ENCODE measurements around the gene E2F4. TPM values are rescaled to one million over a fixed set of nuclear protein-coding genes. Genes with fewer than 3 reads are reported as not detected.

The E2F4 gene
- total and polyA plus RNA-seq, 2 of the 13 experiments (the other 11 are each of a cell fraction or from before 2014, with no cell fraction given) = 84.8 to 91.2 TPM

GRCh38 chr16:67191995-67192681 lies at the start of gene E2F4 (continued):
- TF ChIP-seq RNF219 (CRISPR knock-in tag; IDR thresholded peaks at IDR 0.05) = no peak
- no peak; the same call in 1 of the 2 replicates for TF ChIP-seq ZMYM4 (CRISPR knock-in tag; IDR thresholded peaks at IDR 0.05)
- no peak; the same call in 1 of the 2 replicates for TF ChIP-seq ZNF850 (CRISPR knock-in tag; conservative IDR thresholded peaks at IDR 0.05)
- no peak for TF ChIP-seq NFE2L2 (IDR thresholded peaks at IDR 0.05; ENCODE audit: low read length)
- TF ChIP-seq TSC22D2 (CRISPR knock-in tag; IDR thresholded peaks at IDR 0.05; ENCODE audit: borderline replicate concordance) = peak; percentile 70
- peak; percentile 31; the same call in 1 of the 2 replicates for TF ChIP-seq ZBED4 (CRISPR knock-in tag; IDR thresholded peaks at IDR 0.05; ENCODE audit: borderline replicate concordance)
- peak; percentile 51; the same call in 1 of the 2 replicates for TF ChIP-seq SOX5 (CRISPR knock-in tag; IDR thresholded peaks at IDR 0.05; ENCODE audit: borderline replicate concordance)
- no peak for TF ChIP-seq ZNF17 (CRISPR knock-in tag; IDR thresholded peaks at IDR 0.05)
- peak; percentile 98 for TF ChIP-seq XRCC5 (optimal IDR thresholded peaks at IDR 0.05; ENCODE audit: low read length)
- no peak for TF ChIP-seq SRSF4 (IDR thresholded peaks at IDR 0.05; ENCODE audit: low read depth, low read length, poor library complexity, severe bottlenecking)
- TF ChIP-seq FUBP1 (CRISPR knock-in tag; IDR thresholded peaks at IDR 0.05; ENCODE audit: borderline replicate concordance) = no peak
- TF ChIP-seq ZNF207 (IDR thresholded peaks at IDR 0.05; ENCODE audit: borderline replicate concordance) = no peak
- TF ChIP-seq NCOA1 (CRISPR knock-in tag; IDR thresholded peaks at IDR 0.05) = no peak
- TF ChIP-seq NFYC (CRISPR knock-in tag; IDR thresholded peaks at IDR 0.05) = peak; percentile 49; the same call in 1 of the 2 replicates
- TF ChIP-seq ZGPAT (CRISPR knock-in tag; IDR thresholded peaks at IDR 0.05) = peak; percentile 73
- TF ChIP-seq ZNF567 (CRISPR knock-in tag; IDR thresholded peaks at IDR 0.05; ENCODE audit: borderline replicate concordance) = no peak
- no peak for TF ChIP-seq ZNF10 (CRISPR knock-in tag; IDR thresholded peaks at IDR 0.05; ENCODE audit: borderline replicate concordance, low read depth)
- TF ChIP-seq TEAD2 (CRISPR knock-in tag; IDR thresholded peaks at IDR 0.05) = no peak
- TF ChIP-seq GABPA (IDR thresholded peaks at IDR 0.05; ENCODE audit: low read depth, low read length) = no peak
- peak; percentile 92 for TF ChIP-seq GABPA (CRISPR knock-in tag; IDR thresholded peaks at IDR 0.05; ENCODE audit: low read depth)
- no peak; the same call in 1 of the 2 replicates for TF ChIP-seq ZNF776 (CRISPR knock-in tag; IDR thresholded peaks at IDR 0.05)
